NB4 (cell line): ENCODE data around the gene DIO3.

ENCODE experiments used
- CTCF ChIP-seq: IDR thresholded peaks from one replicate; pipeline ENCODE4 v1.5.1; 2012; ENCODE audit warnings: low read depth, low read length
- MAX ChIP-seq: IDR thresholded peaks from 2 replicates; pipeline ENCODE4 v1.6.1; 2011; ENCODE audit warnings: low read depth, low read length
- MYC ChIP-seq: IDR thresholded peaks from 2 replicates; pipeline ENCODE4 v1.6.1; 2011; ENCODE audit warnings: low read depth, low read length
- POLR2A ChIP-seq: IDR thresholded peaks from 2 replicates; pipeline ENCODE4 v1.6.1; 2011; ENCODE audit warnings: mild to moderate bottlenecking; ENCODE audit not compliant: insufficient read length; ENCODE audit errors: extremely low read depth

GRCh38 chr14:101564444-101564776, 3.1 kb downstream of the DIO3 start:
- TF ChIP-seq POLR2A (no peak), CTCF (no peak), MYC (no peak), MAX (no peak)
